Aorta (tissue), 5 donors: Measurements from ENCODE around the gene CCR9. TPM values are rescaled to one million over a fixed set of nuclear protein-coding genes. Genes with fewer than 3 reads are reported as not detected.

Experiments
- ATAC-seq: fragments of 200-7000 bp; cut with Tn5 transposase; one replicate; pipeline ENCODE4 v1.9.1; 2022; ENCODE audit warnings: moderate library complexity; ENCODE audit not compliant: low FRiP score
- DNase-seq, 2 donors: peaks; one replicate each; pipeline ENCODE4 v3.0.0-alpha.2; 2020
- H3K27ac ChIP-seq, 2 donors: one replicate each; pipeline ENCODE4 v1.5.1; 2013; ENCODE audit warnings: low read length in 2 of 2, mild to moderate bottlenecking in 2 of 2, moderate library complexity in 2 of 2, control low read depth in 1 of 2, inconsistent platforms in 1 of 2, low read depth in 1 of 2
- H3K27me3 ChIP-seq, 2 donors: one replicate each; pipeline ENCODE4 v1.6.1; 2013; ENCODE audit warnings: control low read depth in 1 of 2, low read length in 1 of 2, mild to moderate bottlenecking in 1 of 2, moderate library complexity in 1 of 2; ENCODE audit not compliant: insufficient read depth in 2 of 2, control insufficient read depth in 1 of 2
- H3K36me3 ChIP-seq, 2 donors: one replicate each; pipeline ENCODE4 v1.6.1; 2013; ENCODE audit warnings: control low read depth in 1 of 2, low read length in 1 of 2, mild to moderate bottlenecking in 1 of 2; ENCODE audit not compliant: insufficient read depth in 2 of 2, control insufficient read depth in 1 of 2
- H3K4me1 ChIP-seq, 2 donors: one replicate each; pipeline ENCODE4 v1.6.1; 2013; ENCODE audit warnings: low read length in 2 of 2, control low read depth in 1 of 2, mild to moderate bottlenecking in 1 of 2, moderate library complexity in 1 of 2; ENCODE audit not compliant: insufficient read depth in 2 of 2, control insufficient read depth in 1 of 2
- H3K4me3 ChIP-seq, 2 donors: one replicate each; pipeline ENCODE4 v1.5.1; 2013; ENCODE audit warnings: low read length in 2 of 2, control low read depth in 1 of 2, mild to moderate bottlenecking in 1 of 2
- H3K9me3 ChIP-seq: one replicate; pipeline ENCODE4 v1.6.1; 2013; ENCODE audit warnings: mild to moderate bottlenecking, low read length; ENCODE audit not compliant: control insufficient read depth
- WGBS, 2 donors: extraction: QIAGEN DNeasy Blood & Tissue Kit; methylation state at CpG; one replicate each; pipeline ENCODE4 v1.1.7; 2013; 5-methylcytosine and 5-hydroxymethylcytosine counted together
- intact Hi-C, 2 donors: fragments of 100-400 bp; cut with DNase I; formaldehyde crosslinking; loops; one replicate each; pipeline versions ENCODE4 v1.14.2 to v1.15.0; 2022
- long read RNA-seq, 2 donors: library from polyadenylated mRNA; unstranded; transcript quantifications; one replicate each; pipeline ENCODE4 v2.0.0, GENCODE V29; 2020 to 2021
- polyA plus RNA-seq, 2 donors: library from polyadenylated mRNA; stranded (reverse); fragments of 200-250 nt; gene quantifications; one replicate each; pipeline ENCODE4 v1.2.3, GENCODE V29; 2013
- total RNA-seq, 2 donors: library from RNA; stranded (reverse); fragmentation: NEBNext Ultra II Directional; extraction: Animal tissue kit (Norgen Biotek cat#: 25700); gene quantifications; one replicate each; pipeline ENCODE4 v1.2.1, GENCODE V29; 2021
- donor health status: healthy with polysubstance abuse.
- donor health status: Bipolar disorder and iron deficiency.
- donor health status: DM: no; HTN: no; CAD: no.
- donor health status: DM: no; HTN: no; CAD: no.
- donor health status: DM: yes; HTN: yes; CAD: no.

Gene CCR9
- total RNA-seq (not detected), polyA plus RNA-seq (under 1 TPM in 1 of 2 donors, not detected in 1; 0.25 TPM)
- long read RNA-seq, donor 1, partial matches to known transcripts: 0 of 3 reads
- long read RNA-seq, donor 1, other reads (novel, unspliced or antisense): 3 of 3 reads
- long read RNA-seq, donor 2: 0 reads

DNA sequence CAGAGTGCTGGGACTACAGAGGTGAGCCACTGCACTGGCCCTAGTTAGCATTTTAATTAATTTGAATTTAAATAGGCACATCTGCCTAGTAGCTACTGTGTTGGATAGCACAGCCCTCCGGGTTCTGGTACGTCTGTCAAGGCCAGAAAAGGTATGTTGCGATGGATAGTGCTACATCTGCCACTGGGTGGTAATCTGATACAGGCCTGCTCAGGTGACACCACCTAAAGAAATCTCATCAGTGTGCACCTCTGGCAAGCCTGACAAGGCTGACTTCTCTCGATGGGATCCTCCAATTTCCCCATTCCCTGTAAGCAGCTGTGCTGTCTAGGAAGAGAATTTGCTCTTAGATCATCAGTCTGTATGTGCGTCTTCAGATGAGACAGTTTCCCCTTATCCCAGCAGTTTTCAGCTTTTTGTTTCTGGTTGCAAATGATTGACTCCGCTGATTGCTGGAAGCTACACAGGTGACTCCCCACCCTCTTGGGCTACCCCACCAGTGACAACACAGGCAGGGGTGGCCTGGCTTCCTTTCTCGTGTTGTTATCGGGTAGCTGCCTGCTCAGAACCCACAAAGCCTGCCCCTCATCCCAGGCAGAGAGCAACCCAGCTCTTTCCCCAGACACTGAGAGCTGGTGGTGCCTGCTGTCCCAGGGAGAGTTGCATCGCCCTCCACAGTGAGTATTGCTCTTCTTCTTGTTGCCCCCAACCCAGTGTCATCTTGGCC lies at the start of gene CCR9:
Gene CCR9, plus strand, starts transcription at position 565 of the 727 bp plus-strand sequence. CDS start 8,391 bp downstream, outside the sequence.
- Histone ChIP-seq H3K9me3 (no peaks in the 10 kb centered on the region), H3K27ac (no peak within 1 kb of the TSS), H3K4me3 (no peak within 1 kb of the TSS), H3K27me3 (no peaks in the 10 kb centered on the region), H3K36me3 (no peaks in the 10 kb centered on the region), H3K4me1 (no peaks in the 10 kb centered on the region)
- DNase-seq (no peak), ATAC-seq (no peak)
- 79 to 81% methylated on average over 9 of the region's 9 CpGs for WGBS, 2 donors
- intact Hi-C loops: no loop called here

GRCh38 chr3:45838466-45838865 lies 47.9 kb upstream of the CCR9 start:
- Histone ChIP-seq H3K27ac (no peak overlapping the region), H3K36me3 (peaks cover 4 to 8% of the 10 kb centered on the region in 2 donors), H3K9me3 (no peaks in the 10 kb centered on the region), H3K4me1 (no peaks in the 10 kb centered on the region), H3K27me3 (no peaks in the 10 kb centered on the region), H3K4me3 (no peak overlapping the region)
- 91 to 98% methylated on average over 1 of the region's 1 CpG for WGBS, 2 donors
- ATAC-seq (no peak), DNase-seq (no peak)
- intact Hi-C loops: no loop called here

DNA sequence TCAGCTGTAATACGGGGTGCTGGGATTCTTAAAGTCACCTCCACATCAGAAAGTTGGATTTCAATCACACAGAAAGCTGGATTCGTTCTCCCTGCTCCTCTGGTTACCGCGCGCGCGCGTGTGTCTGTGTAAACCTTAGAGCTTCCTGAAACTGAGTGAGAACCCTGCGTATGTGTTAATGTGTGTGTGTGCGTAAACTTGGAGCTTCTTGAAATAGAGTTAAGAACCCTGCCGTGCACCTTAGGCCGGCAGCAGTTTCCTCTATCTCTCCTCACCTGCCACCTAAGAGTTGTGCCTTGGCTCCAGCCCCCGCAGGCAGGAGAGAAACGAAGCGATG lies 45.0 kb upstream of the CCR9 start:
- Histone ChIP-seq H3K36me3 (peaks cover 2 to 4% of the 10 kb centered on the region in 2 donors), H3K27me3 (no peaks in the 10 kb centered on the region), H3K4me3 (peak overlapping the region; percentile 42 to 75), H3K27ac (no peak overlapping the region), H3K4me1 (no peaks in the 10 kb centered on the region), H3K9me3 (no peaks in the 10 kb centered on the region)
- intact Hi-C loops: no loop called here
- DNase-seq (peak in 1 of 2 donors; percentile 72), ATAC-seq (peak; percentile 33)
- WGBS, 2 donors: 1% methylated on average over 14 to 15 of the region's 15 CpGs

DNA sequence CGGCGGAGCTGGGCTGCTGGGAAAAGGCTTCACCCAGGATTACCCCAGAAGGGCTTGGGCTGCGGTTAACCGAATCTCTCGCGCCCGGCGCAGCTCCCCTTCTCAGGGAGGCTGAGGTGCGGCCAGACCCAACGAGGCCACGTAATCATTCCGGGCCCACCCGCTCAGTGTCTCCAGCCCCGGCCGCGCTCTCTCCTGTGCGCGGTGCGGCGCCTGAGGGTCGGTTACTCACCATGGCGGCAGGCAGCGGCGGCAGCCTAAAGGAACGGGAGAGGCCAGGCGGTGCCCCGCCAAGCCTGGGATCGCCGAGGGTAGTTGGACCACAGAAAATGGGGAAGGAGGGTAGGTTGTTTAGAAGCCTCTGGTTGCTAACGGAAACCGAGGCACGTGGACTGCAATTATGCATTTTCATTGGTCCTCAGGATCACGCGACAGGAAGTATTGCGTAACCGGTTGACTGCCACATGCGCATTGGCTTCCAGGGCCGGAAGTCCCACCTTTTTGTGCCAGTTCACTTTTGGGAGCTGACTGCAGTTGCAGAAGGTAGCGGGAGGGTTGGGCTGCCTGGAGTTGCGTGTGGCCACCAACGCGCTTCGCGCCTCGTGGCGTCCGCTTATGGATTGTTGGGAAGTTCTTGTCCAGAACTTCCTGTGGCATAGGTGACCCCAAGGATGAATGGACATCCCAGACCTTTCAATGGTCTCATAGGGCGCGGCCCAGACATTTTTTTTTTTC lies 44.4 kb upstream of the CCR9 start, which contains the start of gene LZTFL1:
Gene LZTFL1, minus strand, starts transcription at position 363 of the 735 bp plus-strand sequence. Its CDS starts 128 bp downstream, at position 235.
- Histone ChIP-seq H3K4me1 (no peaks in the 10 kb centered on the region), H3K27me3 (no peaks in the 10 kb centered on the region), H3K4me3 (peak within 1 kb of the TSS; percentile 42 to 75), H3K9me3 (no peaks in the 10 kb centered on the region), H3K27ac (no peak within 1 kb of the TSS), H3K36me3 (peaks cover 0 to 4% of the 10 kb centered on the region in 2 donors)
- WGBS, 2 donors: 3% methylated on average over 49 of the region's 49 CpGs
- DNase-seq: peak; percentile 93 to 96
- intact Hi-C loops: loop anchor here in 1 of 2 donors (2.0 kb wide), 1 partner anchor 237 kb away; no protein-coding TSS in a partner anchor
- peak; percentile 96 for ATAC-seq

DNA sequence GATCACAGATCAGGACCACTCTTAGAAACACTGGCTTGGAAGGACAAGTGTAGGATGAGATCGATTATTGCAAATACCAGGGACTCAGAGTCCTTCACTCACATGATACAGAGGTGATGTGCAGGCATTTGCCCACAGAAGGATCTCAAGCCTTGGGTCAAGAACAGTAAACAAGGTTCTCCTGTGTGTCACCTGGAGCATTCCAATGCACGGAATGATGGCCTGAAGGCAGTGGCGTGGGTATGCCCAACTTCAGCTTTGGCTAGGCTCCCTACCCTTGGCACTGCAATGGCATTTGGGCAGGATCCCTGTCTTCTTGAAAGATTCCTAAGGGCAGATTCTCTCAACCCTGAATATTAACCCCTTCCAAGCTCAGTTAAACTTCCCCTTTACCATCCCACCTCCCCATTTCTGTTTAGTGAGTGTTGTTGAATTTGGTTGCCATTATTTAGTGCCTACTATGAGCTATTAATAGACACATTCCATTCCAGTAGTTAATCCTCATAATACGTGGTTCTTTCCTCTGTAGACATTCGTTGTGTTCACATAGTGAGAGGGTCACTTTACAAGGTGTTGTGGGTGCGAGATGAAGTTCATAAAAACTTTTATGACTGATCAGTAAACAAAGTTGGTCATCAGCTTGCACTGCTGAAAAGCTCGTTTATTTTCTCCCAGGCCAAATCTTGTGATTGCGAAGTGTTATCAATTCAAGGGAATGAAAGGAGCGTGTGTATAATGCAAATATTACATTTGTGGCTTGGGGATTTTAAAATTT lies 43.3 kb upstream of the CCR9 start:
- WGBS, 2 donors: 78 to 82% methylated on average over 9 of the region's 9 CpGs
- Histone ChIP-seq H3K4me3 (no peak overlapping the region), H3K27me3 (no peaks in the 10 kb centered on the region), H3K27ac (no peak overlapping the region), H3K4me1 (no peaks in the 10 kb centered on the region), H3K36me3 (no peaks in the 10 kb centered on the region), H3K9me3 (no peaks in the 10 kb centered on the region)
- no peak for ATAC-seq
- intact Hi-C loops: loop anchor here in 1 of 2 donors (2.0 kb wide), 1 partner anchor 236 kb away; no protein-coding TSS in a partner anchor
- DNase-seq: no peak

DNA sequence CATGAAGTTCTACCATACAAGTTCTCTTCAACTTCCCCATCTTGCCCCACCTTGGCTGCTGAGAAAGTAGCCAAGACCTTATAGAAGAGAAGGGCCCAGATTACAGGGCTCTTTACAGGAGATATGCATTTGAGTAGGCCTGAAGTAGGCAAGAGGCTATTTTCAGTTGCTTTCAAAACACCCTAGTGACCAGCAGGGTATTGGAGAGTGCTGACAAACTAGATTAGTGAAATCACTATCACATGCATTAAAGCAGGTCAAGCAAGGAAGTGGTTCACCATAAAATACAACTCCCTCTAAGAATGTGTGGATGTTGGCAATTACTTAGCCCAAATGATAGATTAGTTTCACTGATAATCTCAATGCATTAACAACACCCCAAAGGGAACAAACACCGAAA lies 41.7 kb upstream of the CCR9 start:
- ATAC-seq (no peak), DNase-seq (no peak)
- no peak overlapping the region for H3K4me3 ChIP-seq
- no peak overlapping the region for H3K27ac ChIP-seq
- peaks cover 0 to 2% of the 10 kb centered on the region in 2 donors for H3K27me3 ChIP-seq
- intact Hi-C loops: no loop called here
- no peaks in the 10 kb centered on the region for H3K9me3 ChIP-seq
- no peaks in the 10 kb centered on the region for H3K4me1 ChIP-seq
- H3K36me3 ChIP-seq: no peaks in the 10 kb centered on the region
- WGBS, 2 donors: 92 to 96% methylated on average over 1 of the region's 1 CpG

DNA sequence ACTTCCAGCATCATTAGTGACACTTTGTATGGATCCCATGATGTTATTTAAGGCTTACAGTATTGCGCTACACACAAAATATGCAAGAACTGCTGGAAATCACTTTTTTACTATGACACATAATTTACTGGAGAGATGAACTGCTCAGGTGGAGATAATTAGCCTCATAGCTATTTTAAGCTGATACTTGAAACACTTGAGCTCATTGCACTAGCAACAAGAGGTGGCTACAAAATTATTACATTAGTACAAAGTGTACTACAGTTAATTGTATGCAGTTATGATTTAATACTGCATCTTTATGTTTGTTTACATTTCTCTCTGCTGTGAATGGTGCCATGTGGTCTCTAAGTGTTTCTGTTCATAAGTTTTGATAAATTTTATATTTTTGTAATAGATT lies 38.0 kb upstream of the CCR9 start:
- intact Hi-C loops: no loop called here
- no peak overlapping the region for H3K27ac ChIP-seq
- no peak overlapping the region for H3K4me3 ChIP-seq
- peaks cover 0 to 2% of the 10 kb centered on the region in 2 donors for H3K27me3 ChIP-seq
- no peaks in the 10 kb centered on the region for H3K36me3 ChIP-seq
- H3K4me1 ChIP-seq: no peaks in the 10 kb centered on the region
- 89 to 92% methylated on average over 1 of the region's 1 CpG for WGBS, 2 donors
- H3K9me3 ChIP-seq: no peaks in the 10 kb centered on the region
- DNase-seq (no peak), ATAC-seq (no peak)

DNA sequence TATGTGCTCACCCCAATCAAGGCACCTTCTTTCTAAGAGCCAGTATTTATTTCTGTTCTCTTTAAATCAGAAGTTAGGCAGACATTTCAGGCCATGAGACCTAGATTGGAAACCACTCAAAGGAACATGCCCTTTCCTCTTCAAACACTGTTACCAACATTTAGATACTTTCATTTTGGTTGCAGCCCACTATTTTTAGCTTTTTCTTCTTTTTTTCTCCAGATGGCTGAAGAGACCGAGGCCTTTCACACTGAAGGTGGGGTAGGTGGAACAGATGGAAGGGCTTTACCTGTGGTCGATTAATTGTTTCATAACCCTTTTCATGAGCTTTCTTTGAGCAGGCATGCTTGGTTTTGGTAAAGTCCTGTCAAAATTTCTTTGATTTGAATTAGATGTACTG lies 33.5 kb upstream of the CCR9 start:
- Histone ChIP-seq H3K4me1 (no peaks in the 10 kb centered on the region), H3K36me3 (no peaks in the 10 kb centered on the region), H3K27ac (no peak overlapping the region), H3K27me3 (peaks cover 0 to 2% of the 10 kb centered on the region in 2 donors), H3K4me3 (no peak overlapping the region), H3K9me3 (no peaks in the 10 kb centered on the region)
- 64 to 72% methylated on average over 2 of the region's 2 CpGs for WGBS, 2 donors
- ATAC-seq (no peak), DNase-seq (no peak)
- intact Hi-C loops: no loop called here
